MM.1S (cell line): ENCODE measurements around the gene METTL21C.

ENCODE experiments used
- DNase-seq: peaks from one replicate; pipeline ENCODE4 v3.0.0-alpha.2; 2015
- H2AFZ ChIP-seq: fragments of 300-600 bp; sonication (generic); 2 replicates; pipeline ENCODE4 v1.6.0; 2016; ENCODE audit warnings: antibody characterized with exemption, low read length
- H3F3A ChIP-seq: fragments of 300-600 bp; sonication (generic); 2 replicates; pipeline ENCODE4 v1.6.1; 2016; ENCODE audit warnings: mild to moderate bottlenecking, antibody characterized with exemption, low read length, moderate library complexity, mixed read lengths; ENCODE audit not compliant: insufficient read depth
- H3K27ac ChIP-seq: fragments of 300-600 bp; sonication (generic); 2 replicates; pipeline ENCODE4 v1.5.1; 2016; ENCODE audit warnings: mild to moderate bottlenecking, low read length
- H3K27me3 ChIP-seq: fragments of 300-600 bp; sonication (generic); replicated peaks from 2 replicates; pipeline ENCODE4 v1.6.0; 2016; ENCODE audit warnings: low read length; ENCODE audit not compliant: insufficient read depth
- H3K36me3 ChIP-seq: fragments of 300-600 bp; sonication (generic); replicated peaks from 2 replicates; pipeline ENCODE4 v1.6.1; 2016; ENCODE audit warnings: mild to moderate bottlenecking, low read length, mixed read lengths; ENCODE audit not compliant: insufficient read depth
- H3K4me1 ChIP-seq: fragments of 300-600 bp; sonication (generic); 2 replicates; pipeline ENCODE4 v1.6.1; 2016; ENCODE audit warnings: low read length, mixed read lengths
- H3K4me2 ChIP-seq: fragments of 300-600 bp; sonication (generic); 2 replicates; pipeline ENCODE4 v1.6.0; 2016; ENCODE audit warnings: low read depth, low read length
- H3K4me3 ChIP-seq: fragments of 300-600 bp; sonication (generic); 2 replicates; pipeline ENCODE4 v1.5.1; 2016; ENCODE audit warnings: low read length, mixed read lengths
- H3K79me2 ChIP-seq: fragments of 300-600 bp; sonication (generic); 2 replicates; pipeline ENCODE4 v1.6.1; 2016; ENCODE audit warnings: mixed run types, low read length, mixed read lengths
- H3K9ac ChIP-seq: fragments of 300-600 bp; sonication (generic); 2 replicates; pipeline ENCODE4 v1.6.1; 2016; ENCODE audit warnings: low read length, mixed read lengths
- H3K9me2 ChIP-seq: fragments of 300-600 bp; sonication (generic); replicated peaks from 2 replicates; pipeline ENCODE4 v1.6.1; 2016; ENCODE audit warnings: mild to moderate bottlenecking, low read length, mixed read lengths; ENCODE audit not compliant: insufficient read depth
- H3K9me3 ChIP-seq: fragments of 300-600 bp; sonication (generic); replicated peaks from 2 replicates; pipeline ENCODE4 v1.6.1; 2016; ENCODE audit warnings: mild to moderate bottlenecking, low read length, mixed read lengths; ENCODE audit not compliant: insufficient read depth
- H4K20me1 ChIP-seq: fragments of 300-600 bp; sonication (generic); 2 replicates; pipeline ENCODE4 v1.6.1; 2016; ENCODE audit warnings: mild to moderate bottlenecking, low read length, moderate library complexity, mixed read lengths; ENCODE audit not compliant: insufficient read depth
- CTCF ChIP-seq: fragments of 300-600 bp; sonication (generic); IDR thresholded peaks from 2 replicates; pipeline ENCODE4 v1.5.1; 2016; ENCODE audit warnings: antibody characterized with exemption, low read length, mixed read lengths
- EZH2 ChIP-seq: fragments of 300-600 bp; sonication (generic); optimal IDR thresholded peaks from 2 replicates; pipeline ENCODE3; 2017; ENCODE audit warnings: low read depth, mild to moderate bottlenecking, antibody characterized with exemption, low read length, mixed read lengths
- EZH2phosphoT487 ChIP-seq: fragments of 300-600 bp; sonication (generic); IDR thresholded peaks from 2 replicates; pipeline ENCODE4 v1.6.1; 2018; ENCODE audit warnings: antibody characterized with exemption, low read length

The METTL21C gene

GRCh38 chr13:102683637-102684036 lies 11.2 kb downstream of the METTL21C start:
- DNase-seq: no peak
- no peak overlapping the region for H2AFZ ChIP-seq
- no peak overlapping the region for H3K4me2 ChIP-seq
- no peak overlapping the region for H3K9ac ChIP-seq
- no peaks in the 10 kb centered on the region for H3K9me3 ChIP-seq
- H3K4me3 ChIP-seq: no peak overlapping the region
- H3K79me2 ChIP-seq: no peaks in the 10 kb centered on the region
- H3F3A ChIP-seq: peaks cover 5% of the 10 kb centered on the region; the same call in 1 of the 2 replicates
- no peak overlapping the region for H3K27ac ChIP-seq
- peaks cover 8% of the 10 kb centered on the region; the same call in 1 of the 2 replicates for H3K36me3 ChIP-seq
- H4K20me1 ChIP-seq: no peaks in the 10 kb centered on the region
- H3K4me1 ChIP-seq: no peaks in the 10 kb centered on the region
- H3K9me2 ChIP-seq: no peaks in the 10 kb centered on the region
- H3K27me3 ChIP-seq: no peaks in the 10 kb centered on the region
- TF ChIP-seq EZH2: no peak
- TF ChIP-seq EZH2phosphoT487: no peak

GRCh38 chr13:102682727-102683126 lies 12.1 kb downstream of the METTL21C start:
- H3K4me1 ChIP-seq: no peaks in the 10 kb centered on the region
- no peak overlapping the region for H2AFZ ChIP-seq
- H3F3A ChIP-seq: 0 out of 2 replicates have a peak, but pooled peaks cover under 1% of the 10 kb centered on the region
- no peaks in the 10 kb centered on the region for H3K9me2 ChIP-seq
- no peaks in the 10 kb centered on the region for H4K20me1 ChIP-seq
- no peaks in the 10 kb centered on the region for H3K27me3 ChIP-seq
- no peak overlapping the region for H3K27ac ChIP-seq
- peaks cover 8% of the 10 kb centered on the region; the same call in 1 of the 2 replicates for H3K36me3 ChIP-seq
- TF ChIP-seq EZH2 (no peak), EZH2phosphoT487 (no peak), CTCF (no peak)
- H3K79me2 ChIP-seq: no peaks in the 10 kb centered on the region
- no peaks in the 10 kb centered on the region for H3K9me3 ChIP-seq
- H3K9ac ChIP-seq: no peak overlapping the region
- DNase-seq: no peak
- H3K4me3 ChIP-seq: no peak overlapping the region
- no peak overlapping the region for H3K4me2 ChIP-seq

GRCh38 chr13:102682211-102682610 lies 12.6 kb downstream of the METTL21C start:
- no peak overlapping the region for H3K4me2 ChIP-seq
- TF ChIP-seq CTCF: no peak
- TF ChIP-seq EZH2: no peak
- TF ChIP-seq EZH2phosphoT487: no peak
- no peaks in the 10 kb centered on the region for H3K79me2 ChIP-seq
- H3K9me3 ChIP-seq: no peaks in the 10 kb centered on the region
- H3K36me3 ChIP-seq: peaks cover 8% of the 10 kb centered on the region; the same call in 1 of the 2 replicates
- no peaks in the 10 kb centered on the region for H3K27me3 ChIP-seq
- no peaks in the 10 kb centered on the region for H3F3A ChIP-seq
- no peak for DNase-seq
- no peaks in the 10 kb centered on the region for H3K9me2 ChIP-seq
- H3K9ac ChIP-seq: no peak overlapping the region
- H3K27ac ChIP-seq: no peak overlapping the region
- no peaks in the 10 kb centered on the region for H3K4me1 ChIP-seq
- H2AFZ ChIP-seq: no peak overlapping the region
- no peak overlapping the region for H3K4me3 ChIP-seq
- no peaks in the 10 kb centered on the region for H4K20me1 ChIP-seq

GRCh38 chr13:102680842-102681740 lies 13.8 kb downstream of the METTL21C start:
- no peaks in the 10 kb centered on the region for H3K4me1 ChIP-seq
- no peaks in the 10 kb centered on the region for H3K9me2 ChIP-seq
- no peak overlapping the region for H3K4me3 ChIP-seq
- no peak overlapping the region for H3K27ac ChIP-seq
- no peak overlapping the region for H2AFZ ChIP-seq
- H3K9ac ChIP-seq: no peak overlapping the region
- TF ChIP-seq EZH2 (no peak), CTCF (no peak), EZH2phosphoT487 (no peak)
- no peaks in the 10 kb centered on the region for H4K20me1 ChIP-seq
- no peak for DNase-seq
- no peaks in the 10 kb centered on the region for H3K27me3 ChIP-seq
- peaks cover 8% of the 10 kb centered on the region; the same call in 1 of the 2 replicates for H3K36me3 ChIP-seq
- no peaks in the 10 kb centered on the region for H3K79me2 ChIP-seq
- H3K9me3 ChIP-seq: no peaks in the 10 kb centered on the region
- H3F3A ChIP-seq: no peaks in the 10 kb centered on the region
- H3K4me2 ChIP-seq: no peak overlapping the region
